Measurements from ENCODE around the gene NCK2. TPM values are rescaled to one million over a fixed set of nuclear protein-coding genes. Genes with fewer than 3 reads are reported as not detected.

NCK2 gene
- total and polyA plus RNA-seq, 12 donors, result 18.5 to 45.1 (median 29.0) TPM

- H3K27me3 ChIP-seq, result no peaks in the 10 kb centered on the region
- H3K9me3 ChIP-seq, result no peaks in the 10 kb centered on the region
- TF ChIP-seq CTCF (IDR thresholded peaks at IDR 0.05), result no peak
- H3K36me3 ChIP-seq, result no peaks in the 10 kb centered on the region
- DNase-seq (no peak), ATAC-seq (no peak)
- WGBS, 2 donors, result 91 to 94% methylated on average over 2 of the region's 2 CpGs
- intact Hi-C loops (cut with DNase I), result no loop called here
- H3K27ac ChIP-seq, result no peak overlapping the region
- H3K4me3 ChIP-seq, result no peak overlapping the region
- peaks cover 0 to 24% (median 15%) of the 10 kb centered on the region in 9 donors for H3K4me1 ChIP-seq
Measured at GRCh38 chr2:105847056-105847455, 102.3 kb downstream of the NCK2 start.

- no peak for DNase-seq
- Histone ChIP-seq H3K4me3 (no peak overlapping the region), H3K4me1 (peaks cover 0 to 23% (median 5%) of the 10 kb centered on the region in 9 donors), H3K36me3 (no peaks in the 10 kb centered on the region), H3K27ac (no peak overlapping the region), H3K27me3 (no peaks in the 10 kb centered on the region), H3K9me3 (no peaks in the 10 kb centered on the region)
- intact Hi-C loops (cut with DNase I), result no loop called here
- WGBS, 2 donors, result 62 to 79% methylated on average over 7 of the region's 7 CpGs
- peak in 1 of 8 donors; percentile 40 for ATAC-seq
- TF ChIP-seq CTCF (IDR thresholded peaks at IDR 0.05), result no peak
Measured at GRCh38 chr2:105848367-105848766, 103.7 kb downstream of the NCK2 start.

DNA sequence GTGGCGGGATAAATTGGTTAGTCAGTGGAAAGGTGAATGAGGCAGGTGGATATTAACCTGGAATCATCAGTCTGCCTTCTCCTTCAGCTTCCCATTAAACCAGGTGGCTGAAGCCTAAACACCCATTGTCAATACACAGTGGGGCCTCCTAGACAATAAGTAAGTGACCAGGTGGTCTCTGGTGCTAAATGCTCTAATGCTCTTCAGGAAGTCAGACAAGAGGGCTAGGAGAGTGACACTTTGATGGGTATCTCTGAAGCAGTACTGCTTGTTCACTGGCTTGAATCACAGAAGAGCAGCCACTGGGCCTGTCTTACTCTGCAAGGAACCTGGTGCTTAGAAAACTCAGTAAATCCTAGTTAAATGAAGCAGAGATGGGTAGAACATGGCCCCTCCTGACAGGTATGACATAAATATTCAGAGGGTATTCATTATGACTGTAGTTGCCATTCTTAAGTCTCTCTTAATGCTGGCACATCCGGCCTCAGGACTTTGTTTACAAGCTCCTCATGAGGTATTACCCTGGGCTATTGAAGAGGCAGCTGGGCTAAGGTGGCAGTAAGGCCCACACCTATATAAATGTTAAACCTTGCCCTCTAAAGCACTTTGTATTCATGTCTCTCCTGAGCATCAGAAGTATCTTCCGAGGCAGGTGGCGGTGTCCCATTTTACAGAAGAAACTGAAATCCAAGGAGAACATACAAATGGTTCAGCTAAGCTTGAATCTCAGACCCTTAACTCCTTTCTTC lies 104.9 kb downstream of the NCK2 start:
- TF ChIP-seq CTCF (IDR thresholded peaks at IDR 0.05), result no peak
- peaks cover 0 to 25% (median 0%) of the 10 kb centered on the region in 9 donors for H3K4me1 ChIP-seq
- no peaks in the 10 kb centered on the region for H3K36me3 ChIP-seq
- intact Hi-C loops (cut with DNase I), result no loop called here
- no peaks in the 10 kb centered on the region for H3K9me3 ChIP-seq
- no peak overlapping the region for H3K4me3 ChIP-seq
- WGBS, 2 donors, result 99% methylated on average over 4 of the region's 4 CpGs
- H3K27ac ChIP-seq, result no peak overlapping the region
- H3K27me3 ChIP-seq, result no peaks in the 10 kb centered on the region
- ATAC-seq, result no peak
- no peak for DNase-seq

DNA sequence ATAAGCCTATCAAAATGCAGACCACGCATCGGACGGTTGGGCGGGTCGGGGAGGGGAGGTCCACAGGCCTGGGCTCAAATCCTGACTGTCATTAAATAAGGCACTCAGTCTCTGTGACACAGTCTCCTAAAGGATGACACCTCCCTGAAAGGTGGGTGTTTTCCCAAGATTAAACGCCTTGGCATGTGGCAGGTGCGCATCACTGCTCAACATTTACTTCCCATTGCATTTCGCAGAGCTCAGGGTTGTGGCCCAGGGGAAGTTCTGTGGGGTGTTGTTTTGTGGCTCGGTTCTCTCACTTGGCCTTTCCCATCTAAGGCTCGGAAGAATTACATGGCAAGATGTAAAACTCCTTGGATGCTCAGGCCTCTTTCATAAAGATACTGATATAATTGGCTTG lies 107.4 kb downstream of the NCK2 start:
- Histone ChIP-seq H3K27ac (no peak overlapping the region), H3K9me3 (no peaks in the 10 kb centered on the region), H3K27me3 (no peaks in the 10 kb centered on the region), H3K36me3 (peaks cover 0 to 21% (median 6%) of the 10 kb centered on the region in 9 donors), H3K4me1 (peaks cover 0 to 25% (median 0%) of the 10 kb centered on the region in 9 donors), H3K4me3 (no peak overlapping the region)
- DNase-seq (no peak), ATAC-seq (no peak)
- no peak for TF ChIP-seq CTCF (IDR thresholded peaks at IDR 0.05)
- 96 to 99% methylated on average over 10 of the region's 10 CpGs for WGBS, 2 donors
- intact Hi-C loops (cut with DNase I), result no loop called here

All from heart right ventricle (tissue), 16 donors.